Muscle of back (tissue), 11 donors: Measurements from ENCODE around the gene CACFD1. TPM values are rescaled to one million over a fixed set of nuclear protein-coding genes. Genes with fewer than 3 reads are reported as not detected.
"Not testable (repeated sequence)": the region's sequence is repeated elsewhere in the genome, so short reads cannot be mapped to it uniquely, and the experiment has no call there.

ENCODE experiments used
- DNase-seq, 3 donors: peaks; one replicate each; pipeline versions ENCODE4 v3.0.0 to v3.0.0-alpha.2; 2013
- polyA plus RNA-seq, 10 donors: library from polyadenylated mRNA; unstranded; fragments of 120-200 nt; gene quantifications; one replicate each; pipeline ENCODE4 v1.2.1, GENCODE V29; 2013; ENCODE audit not compliant: insufficient read length in 10 of 10

The CACFD1 gene
- polyA plus RNA-seq, 10 donors, result 10.5 to 17.7 (median 13.8) TPM

DNA sequence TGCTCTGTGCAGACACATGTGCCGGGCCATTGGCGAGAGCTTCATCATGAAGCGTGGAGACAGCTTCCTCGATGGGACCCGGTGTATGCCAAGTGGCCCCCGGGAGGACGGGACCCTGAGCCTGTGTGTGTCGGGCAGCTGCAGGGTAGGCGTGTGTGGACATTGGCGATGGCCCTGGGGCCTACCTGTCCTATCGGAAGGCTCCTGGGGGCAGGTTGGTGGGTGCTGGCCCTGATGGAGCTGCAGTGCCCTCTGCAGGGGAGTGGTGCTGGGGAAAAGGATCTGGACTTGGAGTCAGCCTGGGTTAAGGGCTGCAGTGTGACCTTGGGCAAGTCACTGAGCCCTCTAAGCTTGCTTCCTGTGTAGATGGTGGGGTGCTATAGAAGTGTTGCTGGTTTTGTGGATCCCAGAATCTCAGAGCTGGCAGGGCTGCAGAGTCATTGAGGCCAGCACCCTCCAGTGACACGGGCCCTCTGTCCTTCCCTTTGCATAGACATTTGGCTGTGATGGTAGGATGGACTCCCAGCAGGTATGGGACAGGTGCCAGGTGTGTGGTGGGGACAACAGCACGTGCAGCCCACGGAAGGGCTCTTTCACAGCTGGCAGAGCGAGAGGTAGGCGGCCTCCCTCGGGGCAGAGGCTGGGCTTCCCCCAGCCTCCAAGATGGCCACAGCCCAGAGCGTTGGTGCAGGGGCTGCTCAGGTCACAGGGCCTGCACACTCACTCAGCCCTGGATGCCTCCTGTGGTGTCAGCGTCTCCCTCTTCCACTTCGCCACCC is 21.8 kb upstream of the CACFD1 start:
- DNase-seq, result no peak

DNA sequence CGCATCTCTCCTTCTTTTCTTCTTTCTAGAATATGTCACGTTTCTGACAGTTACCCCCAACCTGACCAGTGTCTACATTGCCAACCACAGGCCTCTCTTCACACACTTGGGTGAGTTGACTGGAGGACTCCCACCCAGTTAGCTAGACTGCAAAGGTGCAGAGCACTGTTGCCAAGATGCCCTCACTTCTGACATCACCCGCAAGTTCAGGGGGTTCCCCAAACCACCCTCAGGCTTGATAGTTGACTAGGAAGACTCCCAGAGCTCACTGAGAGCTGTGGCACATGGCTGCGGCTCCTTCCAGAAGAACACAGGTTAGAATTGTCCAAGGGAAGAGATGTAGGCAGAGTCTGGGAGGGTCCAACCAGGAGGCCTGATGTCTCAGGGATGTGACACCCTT is 20.4 kb upstream of the CACFD1 start:
- DNase-seq, result no peak

DNA sequence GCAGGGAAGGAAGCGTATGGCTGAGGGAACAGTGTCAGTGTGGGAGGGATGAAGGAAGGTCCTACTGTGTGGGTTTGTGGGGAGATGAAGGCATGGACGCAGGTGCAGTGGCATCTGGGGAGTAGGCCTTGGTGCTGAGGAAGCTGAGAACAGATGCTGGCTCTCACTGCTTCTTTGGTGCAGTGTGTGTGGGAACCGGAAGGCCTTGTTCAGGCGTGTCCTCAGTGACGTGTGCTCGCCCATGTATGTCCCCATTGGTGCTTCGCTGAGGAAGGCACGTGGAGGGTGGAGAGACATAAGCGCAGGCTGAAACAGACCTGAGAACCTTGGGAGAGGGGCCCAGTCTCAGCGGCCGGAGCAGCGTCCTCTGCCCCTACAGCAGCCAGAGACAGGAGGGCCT is 18.9 kb upstream of the CACFD1 start:
- no peak for DNase-seq

DNA sequence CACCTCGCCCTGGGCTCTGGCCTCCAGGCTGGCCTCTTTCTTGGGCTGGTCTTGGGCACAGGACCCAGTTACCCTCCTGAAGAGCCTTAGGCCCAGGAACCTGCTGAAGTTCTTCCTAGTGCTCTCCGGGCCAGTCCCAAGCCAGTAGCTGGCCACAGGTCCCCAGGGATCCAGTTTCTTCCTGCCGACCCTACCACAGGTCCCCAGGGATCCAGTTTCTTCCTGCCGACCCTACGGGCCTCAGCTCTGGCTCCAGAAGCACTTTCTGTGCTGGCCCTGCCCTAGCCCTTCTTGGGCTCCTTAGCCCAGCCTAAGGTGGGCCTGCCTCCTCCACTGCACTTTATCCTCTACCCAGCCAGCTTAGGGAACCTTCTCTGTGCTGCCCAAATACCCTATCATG is 18.2 kb upstream of the CACFD1 start:
- DNase-seq, result no peak

DNA sequence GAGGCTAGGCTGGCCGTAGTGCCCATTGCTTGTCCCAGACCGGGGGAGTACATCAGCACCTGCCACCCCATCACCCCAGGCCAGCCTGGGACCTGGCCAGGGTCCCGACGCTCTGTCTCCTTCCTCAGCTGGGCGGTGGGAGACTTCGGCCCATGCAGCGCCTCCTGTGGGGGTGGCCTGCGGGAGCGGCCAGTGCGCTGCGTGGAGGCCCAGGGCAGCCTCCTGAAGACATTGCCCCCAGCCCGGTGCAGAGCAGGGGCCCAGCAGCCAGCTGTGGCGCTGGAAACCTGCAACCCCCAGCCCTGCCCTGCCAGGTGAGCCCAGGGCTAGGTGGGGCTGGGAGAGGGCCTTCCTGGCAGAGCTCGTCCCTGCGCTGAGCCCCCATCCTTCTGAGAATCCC is 16.5 kb upstream of the CACFD1 start:
- no peak for DNase-seq

DNA sequence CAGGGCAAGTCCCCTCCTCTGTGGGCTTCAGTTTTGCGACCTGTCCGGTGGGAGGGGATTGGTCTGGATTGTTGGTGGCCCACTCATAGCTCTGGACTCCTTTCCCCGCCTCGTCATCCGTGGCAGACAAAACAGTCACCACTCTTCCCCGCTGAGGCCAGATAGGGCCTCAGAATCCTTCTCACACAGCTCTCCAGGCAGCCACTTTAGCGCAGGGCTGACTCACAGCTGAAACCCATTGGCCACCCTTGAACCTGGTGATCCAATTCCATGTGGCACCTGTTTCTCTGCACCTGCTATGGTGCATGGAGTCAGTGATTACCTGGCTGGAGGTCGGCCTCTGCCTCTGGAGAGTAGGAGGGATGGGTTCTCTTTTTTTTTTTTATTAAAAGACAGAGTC is 15.8 kb upstream of the CACFD1 start:
- no peak for DNase-seq

DNA sequence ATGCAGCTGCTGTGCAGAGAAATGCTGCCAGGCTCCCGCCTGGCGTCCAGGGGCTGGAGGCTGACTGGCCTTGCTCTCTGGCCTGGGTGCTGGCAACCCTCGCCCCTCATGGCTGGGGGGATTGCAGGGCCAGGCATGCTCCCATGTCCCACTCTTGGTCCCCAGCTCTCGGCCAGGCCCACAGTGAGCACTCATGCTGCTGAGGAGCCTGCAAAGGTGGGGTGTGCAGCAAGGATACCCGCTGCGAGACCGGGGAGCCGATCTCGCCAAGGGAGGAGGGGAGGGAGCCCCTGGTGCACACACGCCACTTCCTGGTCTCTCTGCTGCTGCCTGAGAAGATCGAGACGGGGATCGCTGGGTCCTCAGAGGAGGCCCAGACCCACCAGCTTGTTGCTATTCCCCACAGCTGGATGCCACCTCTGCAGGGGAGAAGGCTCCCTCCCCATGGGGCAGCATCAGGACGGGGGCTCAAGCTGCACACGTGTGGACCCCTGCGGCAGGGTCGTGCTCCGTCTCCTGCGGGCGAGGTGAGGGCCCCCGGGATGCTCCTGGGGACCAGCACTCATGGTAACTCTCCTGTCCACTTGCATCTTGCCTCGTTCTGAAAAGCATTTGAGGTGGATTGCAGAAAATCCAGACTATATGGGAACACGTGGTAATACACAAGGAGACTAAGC is 14.3 kb upstream of the CACFD1 start:
- no peak for DNase-seq

DNA sequence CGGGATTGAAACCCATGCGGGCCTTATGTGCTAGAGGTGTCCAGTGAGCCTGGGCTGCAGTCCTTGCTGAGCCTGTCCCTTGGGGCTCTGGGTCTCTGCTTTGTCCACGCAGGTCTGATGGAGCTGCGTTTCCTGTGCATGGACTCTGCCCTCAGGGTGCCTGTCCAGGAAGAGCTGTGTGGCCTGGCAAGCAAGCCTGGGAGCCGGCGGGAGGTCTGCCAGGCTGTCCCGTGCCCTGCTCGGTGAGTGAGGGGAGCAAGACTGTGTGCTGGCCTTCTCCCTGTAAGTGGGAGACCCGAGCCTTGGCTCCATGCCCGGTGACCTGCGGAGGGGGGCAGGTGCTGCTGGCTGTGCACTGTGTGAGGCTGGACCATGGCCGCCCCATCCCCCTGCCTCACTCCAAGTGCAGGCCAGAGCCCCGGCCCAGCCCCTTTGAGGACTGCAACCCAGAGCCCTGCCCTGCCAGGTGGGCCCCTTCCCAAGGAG is 11.2 kb upstream of the CACFD1 start:
- DNase-seq, result no peak

DNA sequence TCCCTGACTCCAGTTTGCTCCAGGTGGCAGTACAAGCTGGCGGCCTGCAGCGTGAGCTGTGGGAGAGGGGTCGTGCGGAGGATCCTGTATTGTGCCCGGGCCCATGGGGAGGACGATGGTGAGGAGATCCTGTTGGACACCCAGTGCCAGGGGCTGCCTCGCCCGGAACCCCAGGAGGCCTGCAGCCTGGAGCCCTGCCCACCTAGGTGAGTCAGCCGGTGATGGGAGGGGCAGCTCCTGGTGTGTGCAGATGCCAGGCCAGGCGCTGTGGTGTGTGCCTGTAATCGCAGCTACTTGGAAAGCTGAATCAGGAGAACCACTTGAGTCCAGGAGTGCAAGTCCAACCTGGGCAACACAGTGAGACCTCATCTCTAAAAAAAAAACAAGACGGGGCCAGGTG is 10.0 kb upstream of the CACFD1 start:
- no peak for DNase-seq

DNA sequence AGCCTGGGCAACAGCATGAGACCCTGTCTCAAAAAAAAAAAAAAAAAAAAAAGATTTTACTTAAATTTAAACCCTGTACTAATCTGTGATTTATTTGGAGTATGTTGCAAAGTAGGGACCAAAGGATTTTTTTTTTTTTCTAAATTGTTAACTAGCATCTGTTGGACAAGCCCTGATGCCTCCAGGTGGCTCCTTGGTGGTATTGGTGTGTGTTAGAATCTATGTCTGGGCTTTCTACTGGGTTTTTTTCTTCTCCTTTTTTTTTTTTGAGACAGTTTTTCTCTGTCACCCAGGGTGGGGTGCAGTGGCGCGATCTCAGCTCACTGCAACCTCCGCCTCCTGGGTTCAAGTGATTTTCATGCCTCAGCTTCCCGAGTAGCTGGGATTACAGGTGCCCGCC is 7.9 kb upstream of the CACFD1 start:
- DNase-seq, result not testable (repeated sequence)

DNA sequence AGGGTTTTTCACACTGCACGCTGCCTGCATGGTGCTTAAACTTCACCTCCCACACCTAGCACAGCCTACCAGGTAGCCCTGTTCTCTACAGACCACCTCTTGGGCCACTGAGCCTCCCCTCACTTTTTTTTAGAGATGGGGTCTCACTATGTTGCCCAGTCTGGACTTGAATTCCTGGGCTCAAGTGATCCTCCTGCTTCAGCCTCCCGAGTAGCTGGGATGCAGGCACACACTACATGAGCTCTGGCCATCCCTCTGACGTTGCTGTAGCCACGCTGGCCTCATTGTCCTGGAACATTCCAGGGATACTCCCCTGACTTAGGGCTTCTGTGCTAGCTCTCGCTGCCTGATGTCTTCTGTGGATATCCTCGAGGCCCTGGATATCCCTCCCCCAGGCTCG is 7.2 kb upstream of the CACFD1 start:
- no peak for DNase-seq

DNA sequence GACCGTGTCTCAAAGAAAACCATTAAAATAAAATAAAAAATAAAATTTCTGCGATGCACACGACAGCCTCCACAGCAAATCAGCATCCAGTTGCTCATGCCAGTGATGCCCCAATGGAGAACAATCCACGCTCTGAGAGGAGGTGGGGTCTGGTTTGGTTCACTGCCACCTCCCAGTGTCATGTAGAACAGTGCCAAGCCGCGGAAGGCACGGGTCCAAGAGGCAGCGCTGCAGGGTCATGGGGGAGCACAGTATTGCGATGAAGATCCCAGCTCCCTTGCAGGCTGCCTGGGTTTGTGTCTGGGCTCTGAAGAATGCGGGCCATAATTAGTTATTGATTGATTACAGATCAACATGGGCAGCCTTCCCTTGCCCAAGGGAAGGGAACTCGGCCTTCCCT is 6.1 kb upstream of the CACFD1 start:
- DNase-seq, result no peak

DNA sequence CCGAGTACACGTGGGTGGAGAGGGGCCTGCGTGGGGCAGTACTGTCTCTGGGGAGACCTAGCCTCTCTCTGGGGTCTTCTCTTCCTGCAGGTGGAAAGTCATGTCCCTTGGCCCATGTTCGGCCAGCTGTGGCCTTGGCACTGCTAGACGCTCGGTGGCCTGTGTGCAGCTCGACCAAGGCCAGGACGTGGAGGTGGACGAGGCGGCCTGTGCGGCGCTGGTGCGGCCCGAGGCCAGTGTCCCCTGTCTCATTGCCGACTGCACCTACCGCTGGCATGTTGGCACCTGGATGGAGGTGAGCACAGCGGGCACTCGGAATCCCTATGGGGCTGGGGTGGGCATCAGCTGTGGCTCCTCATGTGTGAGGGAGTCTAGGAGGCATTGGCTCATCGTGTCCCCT is 5.5 kb upstream of the CACFD1 start:
- DNase-seq, result no peak

DNA sequence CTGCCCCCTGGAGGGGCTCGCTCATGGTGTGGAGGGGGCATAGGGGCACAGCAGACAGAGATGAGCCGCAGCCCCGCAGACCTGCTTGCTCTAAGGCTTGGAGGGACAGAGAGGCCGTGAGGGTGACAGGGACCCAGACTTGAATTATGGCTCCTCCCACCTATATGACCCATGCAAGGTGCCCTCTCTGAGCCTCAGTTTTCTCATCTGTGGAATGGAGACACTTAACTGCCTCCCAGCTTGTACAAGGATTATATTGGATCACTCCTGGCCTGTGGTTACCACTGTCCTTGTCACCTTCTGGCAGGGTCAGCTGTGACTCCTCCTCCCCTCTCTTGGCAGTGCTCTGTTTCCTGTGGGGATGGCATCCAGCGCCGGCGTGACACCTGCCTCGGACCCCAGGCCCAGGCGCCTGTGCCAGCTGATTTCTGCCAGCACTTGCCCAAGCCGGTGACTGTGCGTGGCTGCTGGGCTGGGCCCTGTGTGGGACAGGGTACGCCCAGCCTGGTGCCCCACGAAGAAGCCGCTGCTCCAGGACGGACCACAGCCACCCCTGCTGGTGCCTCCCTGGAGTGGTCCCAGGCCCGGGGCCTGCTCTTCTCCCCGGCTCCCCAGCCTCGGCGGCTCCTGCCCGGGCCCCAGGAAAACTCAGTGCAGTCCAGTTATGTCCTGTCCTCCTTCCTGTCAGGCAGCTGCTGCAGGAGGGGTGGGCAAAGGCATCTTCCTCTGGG is 4.7 kb upstream of the CACFD1 start:
- DNase-seq, result no peak

DNA sequence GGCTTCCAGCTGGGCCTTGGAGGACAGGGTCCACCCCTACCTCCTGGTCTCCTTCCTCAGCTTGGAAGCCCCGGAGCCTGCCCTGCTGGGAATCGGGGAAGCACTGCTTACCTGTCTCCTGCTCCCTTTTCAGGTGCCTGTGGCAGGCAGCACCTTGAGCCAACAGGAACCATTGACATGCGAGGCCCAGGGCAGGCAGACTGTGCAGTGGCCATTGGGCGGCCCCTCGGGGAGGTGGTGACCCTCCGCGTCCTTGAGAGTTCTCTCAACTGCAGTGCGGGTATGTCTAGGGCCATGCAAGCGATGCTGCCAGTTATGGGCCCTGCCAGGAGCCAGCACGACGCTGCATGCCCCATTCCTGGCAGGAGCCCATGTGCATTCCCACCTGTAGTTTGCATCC is 3.8 kb upstream of the CACFD1 start:
- DNase-seq, result no peak

DNA sequence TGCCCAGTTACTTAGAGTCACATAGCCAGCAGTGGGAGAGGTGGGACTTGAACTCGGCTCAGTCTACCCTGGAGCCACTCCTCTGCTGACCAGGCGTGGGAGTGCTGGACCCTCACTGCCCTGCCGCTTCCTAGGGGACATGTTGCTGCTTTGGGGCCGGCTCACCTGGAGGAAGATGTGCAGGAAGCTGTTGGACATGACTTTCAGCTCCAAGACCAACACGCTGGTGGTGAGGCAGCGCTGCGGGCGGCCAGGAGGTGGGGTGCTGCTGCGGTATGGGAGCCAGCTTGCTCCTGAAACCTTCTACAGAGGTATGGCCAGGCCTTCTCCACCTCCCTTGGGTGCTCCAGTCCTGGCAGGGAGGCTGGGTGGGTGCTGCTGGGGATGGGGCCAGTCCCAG is 3.4 kb upstream of the CACFD1 start:
- no peak for DNase-seq

DNA sequence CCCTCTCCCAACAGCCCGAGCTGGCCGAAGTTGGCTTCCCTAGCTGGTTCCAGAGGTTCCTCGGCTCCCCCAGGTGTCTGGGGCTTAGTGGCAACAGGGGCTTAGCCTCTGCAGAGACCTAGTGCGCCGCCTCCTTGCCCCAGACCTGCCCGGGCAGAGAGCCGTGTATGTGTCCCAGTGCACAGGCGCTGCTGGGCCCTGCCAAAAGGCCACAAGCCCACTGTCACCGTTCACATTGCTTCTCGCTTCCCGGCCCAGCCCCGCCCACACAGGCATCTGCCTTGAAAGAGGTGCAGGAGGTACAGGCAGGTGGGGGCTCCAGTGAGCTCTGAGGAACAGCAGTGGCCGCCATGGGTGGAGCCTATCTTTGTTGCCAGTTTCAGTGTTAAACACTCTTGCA is 2.5 kb upstream of the CACFD1 start:
- DNase-seq, result no peak

DNA sequence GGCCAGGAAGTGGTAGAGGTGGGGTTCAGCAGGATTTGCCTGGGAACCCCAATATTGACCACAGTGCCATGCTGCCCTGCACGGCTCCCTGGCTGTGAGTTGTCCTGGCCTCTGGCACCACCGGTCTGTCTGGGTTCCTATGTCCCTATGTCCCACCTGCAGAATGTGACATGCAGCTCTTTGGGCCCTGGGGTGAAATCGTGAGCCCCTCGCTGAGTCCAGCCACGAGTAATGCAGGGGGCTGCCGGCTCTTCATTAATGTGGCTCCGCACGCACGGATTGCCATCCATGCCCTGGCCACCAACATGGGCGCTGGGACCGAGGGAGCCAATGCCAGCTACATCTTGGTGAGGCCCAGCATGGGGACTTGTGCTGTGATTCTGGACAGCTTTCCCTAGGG is 2.0 kb upstream of the CACFD1 start:
- no peak for DNase-seq

DNA sequence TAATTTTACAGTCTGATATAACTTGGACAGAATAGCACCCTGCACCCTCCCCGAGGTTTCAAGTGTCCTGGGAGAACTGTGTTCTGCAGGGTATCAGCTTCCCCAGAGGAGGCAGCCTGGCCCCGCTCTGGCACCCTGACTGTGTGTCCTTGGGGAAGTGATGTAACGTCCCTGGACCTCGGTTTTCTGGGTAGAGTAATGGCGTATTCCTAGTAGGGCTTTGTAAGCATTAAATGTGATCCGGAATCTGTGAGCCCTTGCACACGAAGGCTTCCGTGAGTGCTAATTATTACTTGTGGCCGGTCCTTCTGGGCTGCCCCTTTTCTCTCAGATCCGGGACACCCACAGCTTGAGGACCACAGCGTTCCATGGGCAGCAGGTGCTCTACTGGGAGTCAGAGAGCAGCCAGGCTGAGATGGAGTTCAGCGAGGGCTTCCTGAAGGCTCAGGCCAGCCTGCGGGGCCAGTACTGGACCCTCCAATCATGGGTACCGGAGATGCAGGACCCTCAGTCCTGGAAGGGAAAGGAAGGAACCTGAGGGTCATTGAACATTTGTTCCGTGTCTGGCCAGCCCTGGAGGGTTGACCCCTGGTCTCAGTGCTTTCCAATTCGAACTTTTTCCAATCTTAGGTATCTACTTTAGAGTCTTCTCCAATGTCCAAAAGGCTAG is 1.0 kb upstream of the CACFD1 start:
- no peak for DNase-seq

DNA sequence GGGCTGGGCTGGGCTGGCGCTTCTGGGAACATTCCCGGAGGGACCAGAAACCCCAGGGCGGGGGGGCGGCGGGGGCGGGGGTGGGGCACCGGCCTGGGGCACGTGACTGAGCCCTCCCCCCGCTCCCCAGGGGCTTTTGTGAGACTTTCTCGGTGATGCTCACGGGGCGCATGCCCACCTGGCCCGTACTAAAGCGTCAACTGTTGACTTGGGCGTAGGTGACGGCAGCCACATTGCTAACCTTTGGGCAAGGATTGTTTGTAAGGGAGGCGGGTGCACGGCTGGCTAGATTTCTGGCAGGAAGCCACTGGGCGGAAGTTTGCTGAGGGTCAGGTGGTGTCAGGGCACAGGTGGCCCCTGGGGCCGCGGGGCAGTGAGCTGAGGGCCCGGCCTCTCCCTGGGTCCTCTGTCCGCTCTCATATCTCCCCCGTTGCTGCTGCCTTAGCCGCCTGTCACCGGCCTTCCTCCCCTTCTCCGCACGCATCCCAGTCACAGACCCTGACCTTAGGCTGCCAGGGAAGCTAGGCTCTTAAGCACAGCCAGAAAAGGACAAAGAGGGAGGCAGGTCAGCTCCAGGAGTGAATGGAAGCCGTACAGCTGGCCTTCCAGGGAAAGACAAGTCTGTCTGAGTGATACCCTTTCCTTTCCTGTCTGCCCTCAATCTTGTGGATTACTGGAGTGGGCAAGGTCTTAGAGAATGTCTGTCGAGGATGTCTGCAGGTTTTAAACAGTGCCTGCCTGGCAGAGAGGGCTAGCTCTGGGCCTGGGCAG is 812 bp downstream of the CACFD1 start:
- DNase-seq, result peak; percentile 19 to 63 (median 30)

DNA sequence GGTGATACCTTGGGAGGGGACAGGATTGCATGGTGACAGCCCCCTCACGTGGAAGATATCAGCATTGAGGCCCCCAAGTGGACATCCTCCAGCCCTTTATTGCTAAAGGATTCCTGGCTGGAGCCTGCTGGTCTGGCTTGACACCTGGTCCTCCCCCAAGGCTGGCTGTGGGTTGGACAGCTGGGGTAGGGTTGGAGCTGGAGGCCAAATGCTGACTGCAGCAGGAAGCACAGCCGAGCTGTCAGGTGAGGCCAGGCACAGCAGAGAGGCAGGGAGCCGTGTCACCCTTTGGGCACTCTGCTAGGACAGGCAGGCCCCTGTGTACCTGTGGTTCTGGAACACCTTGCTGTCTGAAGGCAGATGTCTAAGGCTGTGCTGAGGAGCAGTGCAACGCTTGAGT is 2.2 kb downstream of the CACFD1 start:
- no peak for DNase-seq
